Tibial nerve (tissue), 4 donors: Measurements from ENCODE around the gene MMP10.

Source experiments
- CTCF ChIP-seq, 5 experiments: fragments of 200-600 bp in 3 of 5; fragments of 450-650 bp in 2 of 5; sonication (generic) in 3 of 5; IDR thresholded peaks; one replicate each; pipeline ENCODE4 v1.5.1; 2016 to 2019; ENCODE audit warnings: antibody characterized with exemption in 5 of 5, mild to moderate bottlenecking in 3 of 5, moderate library complexity in 2 of 5
- EP300 ChIP-seq, 2 donors: sonication (generic); formaldehyde crosslinking; IDR thresholded peaks; one replicate each; pipeline ENCODE4 v1.6.1; 2017; ENCODE audit warnings: antibody characterized with exemption in 2 of 2, mild to moderate bottlenecking in 1 of 2
- POLR2A ChIP-seq, 2 donors: fragments of 450-650 bp; IDR thresholded peaks; one replicate each; pipeline ENCODE4 v1.6.1; 2017; ENCODE audit warnings: antibody characterized with exemption in 2 of 2, mild to moderate bottlenecking in 2 of 2, moderate library complexity in 2 of 2

- TF ChIP-seq CTCF (IDR thresholded peaks at IDR 0.05) (no peak), EP300 (IDR thresholded peaks at IDR 0.05) (no peak), POLR2A (IDR thresholded peaks at IDR 0.05) (no peak)
Measured at GRCh38 chr11:102813484-102813883, 33.1 kb upstream of the MMP10 start.
